ENCODE measurements around the gene STXBP3. TPM values are rescaled to one million over a fixed set of nuclear protein-coding genes. Genes with fewer than 3 reads are reported as not detected.
"Not testable (repeated sequence)": the region's sequence is repeated elsewhere in the genome, so short reads cannot be mapped to it uniquely, and the experiment has no call there.

STXBP3 gene
- total and polyA plus RNA-seq, 2 donors (not counting 3 experiments of a cell fraction or from before 2014, with no cell fraction given): 9.4 to 44.1 TPM

DNA sequence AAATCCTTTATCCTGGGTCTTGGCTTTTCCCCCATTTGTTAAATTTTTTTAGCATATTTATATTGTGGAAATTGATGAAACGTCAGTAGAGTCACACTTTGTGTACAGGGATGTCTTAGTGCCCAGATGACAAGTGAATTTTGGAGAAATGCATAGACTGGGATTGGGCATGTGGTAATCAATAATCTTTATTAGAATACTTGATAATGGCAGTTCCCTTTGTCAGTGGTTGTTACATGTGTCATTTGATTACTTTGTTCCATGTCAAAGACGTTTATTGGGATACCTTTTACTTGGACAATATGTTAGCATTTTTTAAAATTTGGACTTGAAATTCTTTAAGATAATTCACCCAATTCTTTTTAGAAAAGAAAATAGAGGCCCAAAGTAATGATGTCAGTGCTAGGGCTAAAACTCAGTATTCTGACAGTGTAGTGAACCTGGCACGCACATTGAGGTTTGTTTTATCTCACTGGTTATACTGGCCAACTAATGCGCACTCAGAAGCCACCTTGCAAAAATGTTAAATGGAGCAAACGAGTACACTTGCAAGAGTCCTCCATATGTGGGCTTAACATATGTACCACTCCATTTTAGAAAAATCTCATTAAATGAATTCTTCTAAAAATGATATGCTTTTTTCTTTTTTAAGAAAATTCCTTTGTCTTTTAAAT, 45.2 kb upstream of the STXBP3 start:
- no peak for FAIRE-seq

DNA sequence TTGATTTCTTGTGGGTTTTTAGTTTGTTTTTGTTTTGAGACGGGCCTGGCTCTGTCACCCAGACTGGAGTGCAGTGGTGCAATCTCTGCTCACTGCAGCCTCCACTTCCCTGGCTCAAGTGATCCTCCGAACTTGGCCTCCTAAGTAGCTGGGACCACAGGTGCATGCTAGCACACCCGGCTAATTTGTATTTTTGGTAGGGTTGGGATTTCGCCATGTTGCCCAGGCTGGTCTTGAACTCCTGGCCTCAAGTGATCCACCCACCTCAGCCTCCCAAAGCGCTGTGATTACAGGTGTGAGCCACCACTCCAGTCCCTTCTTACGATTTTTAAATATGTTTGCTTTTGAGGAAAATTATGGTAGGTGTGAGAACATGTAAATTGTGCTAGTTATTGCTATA, 44.4 kb upstream of the STXBP3 start:
- H4K20me1 ChIP-seq (replicated peaks; ENCODE audit: control insufficient read depth, extremely low read depth, insufficient read depth, low read length); H3K27ac ChIP-seq (ENCODE audit: insufficient read depth, low read depth, low read length); H3K27me3 ChIP-seq (ENCODE audit: control insufficient read depth in 2 of 2, insufficient read depth in 2 of 2, low read length in 2 of 2); H3K9me1 ChIP-seq (replicated peaks; ENCODE audit: control insufficient read depth, extremely low read depth, insufficient read depth, low read length); FAIRE-seq; H2AFZ ChIP-seq (ENCODE audit: low read depth, low read length); BruUV-seq (replicated peaks); intact Hi-C loops (cut with micrococcal nuclease); dilution Hi-C loops (cut with MboI; ENCODE audit: extremely low pct_ligation_motif_present, low sequenced_read_pairs); H3K9ac ChIP-seq (replicated peaks; ENCODE audit: extremely low read depth, insufficient read depth, low read length); H3K4me3 ChIP-seq (replicated peaks in 1 of 3; ENCODE audit: insufficient read depth in 1 of 3, low read depth in 1 of 3, low read length in 3 of 3); H3K9me3 ChIP-seq (replicated peaks; ENCODE audit: control insufficient read depth, insufficient read depth, low read length); H3K79me2 ChIP-seq (ENCODE audit: control insufficient read depth, insufficient read depth, low read length); H3K4me2 ChIP-seq (ENCODE audit: insufficient read depth, low read length); CTCF ChIA-PET; DNase-seq (ENCODE audit: low read depth, low spot score): not testable (repeated sequence)
- peaks cover 12% of the 10 kb centered on the region for H3K4me1 ChIP-seq (ENCODE audit: control insufficient read depth, extremely low read depth, insufficient read depth, low read length)
- POLR2A ChIA-PET: interaction anchor here (1.6 kb wide), 1 partner anchor 10 kb away, joined by 4 read pairs; the partner anchor contains the start of gene PRPF38B
- H3K36me3 ChIP-seq (ENCODE audit: control insufficient read depth in 2 of 2, extremely low read depth in 1 of 2, insufficient read depth in 2 of 2, low read length in 2 of 2): peaks cover 11 to 31% of the 10 kb centered on the region in 2 experiments

More for the DNA sequence above, 45.2 kb upstream of the STXBP3 start:
- no peak for DNase-seq (ENCODE audit: low read depth, low spot score)
- intact Hi-C loops (cut with micrococcal nuclease): no loop called here
- no peak overlapping the region for H3K4me2 ChIP-seq (ENCODE audit: insufficient read depth, low read length)
- no peak overlapping the region for H3K9ac ChIP-seq (replicated peaks; ENCODE audit: extremely low read depth, insufficient read depth, low read length)
- ChIA-PET POLR2A (interaction anchor here (1.6 kb wide), 1 partner anchor 9 kb away, joined by 4 read pairs; the partner anchor contains the start of gene PRPF38B), CTCF (no interaction called here)
- H3K36me3 ChIP-seq (ENCODE audit: control insufficient read depth in 2 of 2, extremely low read depth in 1 of 2, insufficient read depth in 2 of 2, low read length in 2 of 2): peaks cover 13 to 39% of the 10 kb centered on the region in 2 experiments
- no peaks in the 10 kb centered on the region for H3K9me3 ChIP-seq (replicated peaks; ENCODE audit: control insufficient read depth, insufficient read depth, low read length)
- dilution Hi-C loops (cut with MboI; ENCODE audit: extremely low pct_ligation_motif_present, low sequenced_read_pairs): no loop called here
- no peak overlapping the region for H2AFZ ChIP-seq (ENCODE audit: low read depth, low read length)
- no peak overlapping the region for H3K4me3 ChIP-seq (replicated peaks in 1 of 3; ENCODE audit: insufficient read depth in 1 of 3, low read depth in 1 of 3, low read length in 3 of 3)
- no peak overlapping the region for H3K27ac ChIP-seq (ENCODE audit: insufficient read depth, low read depth, low read length)
- H3K4me1 ChIP-seq (ENCODE audit: control insufficient read depth, extremely low read depth, insufficient read depth, low read length): peaks cover 12% of the 10 kb centered on the region
- no peak for TF ChIP-seq MYC (IDR thresholded peaks at IDR 0.05; ENCODE audit: low read depth, low read length)
- no peak for TF ChIP-seq POLR2AphosphoS5 (IDR thresholded peaks at IDR 0.05; ENCODE audit: insufficient read depth, low read depth, low read length)
- no peak for TF ChIP-seq EZH2 (IDR thresholded peaks at IDR 0.05; ENCODE audit: borderline replicate concordance, low read depth, low read length, severe bottlenecking)
- no peak for TF ChIP-seq JUN (IDR thresholded peaks at IDR 0.05; ENCODE audit: borderline replicate concordance, insufficient read depth, insufficient read length, low read depth)
- no peak for TF ChIP-seq POLR2A (IDR thresholded peaks at IDR 0.05; ENCODE audit: low read depth, low read length)
- no peak for TF ChIP-seq GATA2 (IDR thresholded peaks at IDR 0.05; ENCODE audit: insufficient read depth, insufficient read length, low read depth, low read length)
- TF ChIP-seq, protein P1, sequence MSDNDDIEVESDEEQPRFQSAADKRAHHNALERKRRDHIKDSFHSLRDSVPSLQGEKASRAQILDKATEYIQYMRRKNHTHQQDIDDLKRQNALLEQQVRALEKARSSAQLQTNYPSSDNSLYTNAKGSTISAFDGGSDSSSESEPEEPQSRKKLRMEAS (IDR thresholded peaks at IDR 0.05; ENCODE audit: insufficient read depth, insufficient read length): no peak
- no peak for TF ChIP-seq FOS (IDR thresholded peaks at IDR 0.05; ENCODE audit: borderline replicate concordance, insufficient read depth, low read length)
- TF ChIP-seq, protein P2, sequence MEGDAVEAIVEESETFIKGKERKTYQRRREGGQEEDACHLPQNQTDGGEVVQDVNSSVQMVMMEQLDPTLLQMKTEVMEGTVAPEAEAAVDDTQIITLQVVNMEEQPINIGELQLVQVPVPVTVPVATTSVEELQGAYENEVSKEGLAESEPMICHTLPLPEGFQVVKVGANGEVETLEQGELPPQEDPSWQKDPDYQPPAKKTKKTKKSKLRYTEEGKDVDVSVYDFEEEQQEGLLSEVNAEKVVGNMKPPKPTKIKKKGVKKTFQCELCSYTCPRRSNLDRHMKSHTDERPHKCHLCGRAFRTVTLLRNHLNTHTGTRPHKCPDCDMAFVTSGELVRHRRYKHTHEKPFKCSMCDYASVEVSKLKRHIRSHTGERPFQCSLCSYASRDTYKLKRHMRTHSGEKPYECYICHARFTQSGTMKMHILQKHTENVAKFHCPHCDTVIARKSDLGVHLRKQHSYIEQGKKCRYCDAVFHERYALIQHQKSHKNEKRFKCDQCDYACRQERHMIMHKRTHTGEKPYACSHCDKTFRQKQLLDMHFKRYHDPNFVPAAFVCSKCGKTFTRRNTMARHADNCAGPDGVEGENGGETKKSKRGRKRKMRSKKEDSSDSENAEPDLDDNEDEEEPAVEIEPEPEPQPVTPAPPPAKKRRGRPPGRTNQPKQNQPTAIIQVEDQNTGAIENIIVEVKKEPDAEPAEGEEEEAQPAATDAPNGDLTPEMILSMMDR (IDR thresholded peaks at IDR 0.05; ENCODE audit: extremely low read depth in 1 of 2, insufficient read depth in 1 of 2, low read depth in 1 of 2, low read length in 2 of 2): no peak
- no peaks in the 10 kb centered on the region for H3K27me3 ChIP-seq (ENCODE audit: control insufficient read depth in 2 of 2, insufficient read depth in 2 of 2, low read length in 2 of 2)
- H3K9me1 ChIP-seq (replicated peaks; ENCODE audit: control insufficient read depth, extremely low read depth, insufficient read depth, low read length): no peaks in the 10 kb centered on the region
- BruUV-seq (replicated peaks): no TSS peak
- no peaks in the 10 kb centered on the region for H4K20me1 ChIP-seq (replicated peaks; ENCODE audit: control insufficient read depth, extremely low read depth, insufficient read depth, low read length)
- H3K79me2 ChIP-seq (ENCODE audit: control insufficient read depth, insufficient read depth, low read length): peaks cover 8% of the 10 kb centered on the region
